A549 (cell line): Measurements from ENCODE around the gene IPO9. TPM values are rescaled to one million over a fixed set of nuclear protein-coding genes. Genes with fewer than 3 reads are reported as not detected.

Experiments
- ATAC-seq, 2 experiments: fragments of 200-7000 bp in 1 of 2; fragments of >200 bp in 1 of 2; cut with Nextera tagmentation in 1 of 2; cut with Tn5 transposase in 1 of 2; 3 replicates each; pipeline versions ENCODE4 v1.8.0 to v1.9.1; 2018 to 2020; ENCODE audit warnings: mild to moderate bottlenecking in 1 of 2, moderate library complexity in 1 of 2
- CTCF ChIA-PET: fragments of 300-600 bp; sonication (Branson Sonifier 250); formaldehyde crosslinking; extraction: SDS; loops from one replicate; lab custom pipeline; 2021; ENCODE audit warnings: antibody characterized with exemption, inconsistent platforms; lab: Yijun Ruan, JAX
- POLR2A ChIA-PET: fragments of 350-600 bp; formaldehyde crosslinking; extraction: SDS; loops from one replicate; lab custom pipeline; 2021; ENCODE audit warnings: antibody characterized with exemption, inconsistent platforms; lab: Yijun Ruan, JAX
- DNase-seq, 2 experiments: peaks; one replicate each; pipeline versions ENCODE4 v3.0.0 to v3.0.0-alpha.2; 2011 to 2016; ENCODE audit warnings: low read depth in 1 of 2, low spot score in 1 of 2
- FAIRE-seq: peaks from 2 replicates; lab custom pipeline; 2011; peaks lifted over from hg19 to GRCh38; lab: Jason Lieb, UNC
- H3K27ac ChIP-seq, 2 experiments: fragments of >200 bp; sonication (Bioruptor Twin); formaldehyde crosslinking; 3 replicates each; pipeline ENCODE4 v1.5.1; 2016 to 2017
- H3K4me1 ChIP-seq: fragments of >200 bp; sonication (Bioruptor Twin); formaldehyde crosslinking; 3 replicates; pipeline ENCODE4 v1.6.1; 2016
- H3K4me2 ChIP-seq: fragments of >200 bp; sonication (Bioruptor Twin); formaldehyde crosslinking; 3 replicates; pipeline ENCODE4 v1.6.1; 2016
- H3K4me3 ChIP-seq: fragments of >200 bp; sonication (Bioruptor Twin); formaldehyde crosslinking; 3 replicates; pipeline ENCODE4 v1.5.1; 2016
- H3K9me3 ChIP-seq: fragments of >200 bp; sonication (Bioruptor Twin); formaldehyde crosslinking; 3 replicates; pipeline ENCODE4 v1.6.1; 2016
- BHLHE40 ChIP-seq: IDR thresholded peaks from 2 replicates; pipeline ENCODE4 v1.6.1; 2012; ENCODE audit warnings: low read depth, low read length, inconsistent platforms
- ESRRA ChIP-seq: fragments of 150-350 bp; IDR thresholded peaks from 2 replicates; pipeline ENCODE4 v1.6.1; 2014; ENCODE audit warnings: mild to moderate bottlenecking, low read length, borderline replicate concordance
- FOSB ChIP-seq: fragments of 250-450 bp; sonication (Bioruptor Pico); IDR thresholded peaks from 2 replicates; pipeline ENCODE4 v1.5.0; 2020; ENCODE audit warnings: mild to moderate bottlenecking, moderate library complexity
- JUN ChIP-seq, 2 experiments: fragments of >200 bp; sonication (Bioruptor Twin); formaldehyde crosslinking; IDR thresholded peaks; 2 replicates in 1 of 2; 3 replicates in 1 of 2; pipeline ENCODE4 v1.6.1; 2016 to 2017
- PHF8 ChIP-seq: fragments of 200-600 bp; sonication (generic); IDR thresholded peaks from 2 replicates; pipeline ENCODE4 v1.6.1; 2016; ENCODE audit warnings: low read depth, mild to moderate bottlenecking, antibody characterized with exemption, moderate library complexity, borderline replicate concordance
- POLR2AphosphoS2 ChIP-seq: conservative IDR thresholded peaks from 2 replicates; pipeline ENCODE4 v1.6.1; 2012; ENCODE audit warnings: low read length, improper control_type of control experiment, inconsistent platforms
- REST ChIP-seq: fragments of 200-600 bp; sonication (generic); IDR thresholded peaks from 2 replicates; pipeline ENCODE4 v1.6.1; 2016; ENCODE audit warnings: antibody characterized with exemption, mild to moderate bottlenecking, moderate library complexity
- SMC3 ChIP-seq: fragments of >200 bp; sonication (Bioruptor Twin); formaldehyde crosslinking; IDR thresholded peaks from 3 replicates; pipeline ENCODE4 v1.6.1; 2018; ENCODE audit warnings: inconsistent platforms
- ZFP36 ChIP-seq: fragments of 450-650 bp; IDR thresholded peaks from 2 replicates; pipeline ENCODE4 v1.6.1; 2014; ENCODE audit warnings: borderline replicate concordance; ENCODE audit not compliant: partially characterized antibody
- ZNF302 ChIP-seq: fragments of 250-450 bp; sonication (Bioruptor Pico); IDR thresholded peaks from 2 replicates; pipeline ENCODE4 v1.9.0; 2021; ENCODE audit warnings: inconsistent platforms, mild to moderate bottlenecking, moderate library complexity
- WGBS: methylation state at CpG from one replicate; pipeline ENCODE4 v1.1.6; 2017; ENCODE audit errors: missing lambda C conversion rate; 5-methylcytosine and 5-hydroxymethylcytosine counted together
- polyA plus RNA-seq, 4 experiments: library from polyadenylated mRNA; depleted of rRNA in 3 of 4; stranded (reverse); fragments of >200 nt; fragmentation: RNase III in 1 of 4; extraction: RNeasy Plus Mini Kit Qiagen cat#74134 plus additional on column Dnase treatment in 1 of 4; gene quantifications; 2 replicates in 3 of 4; 3 replicates in 1 of 4; pipeline ENCODE4 v1.2.3, GENCODE V29; 2011 to 2017
- small RNA-seq, 6 experiments: library from RNA; depleted of rRNA; stranded (forward); fragments of <200 nt; gene quantifications; one replicate each; pipeline ENCODE3, GENCODE V24; 2012

The IPO9 gene
- polyA plus RNA-seq, 2 of the 4 experiments (the other 2 are of a cell fraction) = 40.1 to 77.5 TPM

GRCh38 chr1:201930803-201931202 is 101.8 kb downstream of the IPO9 start:
- POLR2A ChIA-PET = no interaction called here
- Histone ChIP-seq H3K9me3 (no peaks in the 10 kb centered on the region), H3K4me3 (no peak overlapping the region), H3K27ac (no peak overlapping the region), H3K4me2 (no peak overlapping the region), H3K4me1 (no peaks in the 10 kb centered on the region)
- no peak for TF ChIP-seq SMC3
- TF ChIP-seq JUN (IDR thresholded peaks at IDR 0.05) = no peak
- no peak for TF ChIP-seq REST
- no peak for TF ChIP-seq ZFP36
- no peak for TF ChIP-seq PHF8
- TF ChIP-seq ZNF302 (CRISPR knock-in tag) = no peak
- no peak for TF ChIP-seq ESRRA
- TF ChIP-seq BHLHE40 = no peak
- no peak for TF ChIP-seq POLR2AphosphoS2
- TF ChIP-seq FOSB (CRISPR knock-in tag) = no peak
- FAIRE-seq (no peak), DNase-seq (no peak), ATAC-seq (no peak)
- WGBS = 63% methylated on average over 5 of the region's 5 CpGs
- CTCF ChIA-PET = interaction anchor here (0.9 to 1.5 kb wide), 5 partner anchors 10 to 42 kb away, joined by 3 to 6 read pairs (median 3); no protein-coding TSS in a partner anchor

Small RNA genes within 50 kb of the gene (small RNA-seq; reads per million reads assigned to genes)
- gene MIR1231 = 0 reads per million in 6 experiments
- gene MIR6739 = 0 to 2.8 (median 0.04) reads per million in 6 experiments

Other genes starting within 250 kb of the IPO9 start
- 10.0 and 13.8 TPM in 2 replicates for gene SHISA4, start 59.7 kb downstream of the IPO9 start, polyA plus RNA-seq (2011; rRNA removed)
- 10.6 to 15.0 TPM (median 14.4 TPM) in 3 replicates for gene SHISA4, start 59.7 kb downstream of the IPO9 start, polyA plus RNA-seq (2017; fragmentation: RNase III; extraction: RNeasy Plus Mini Kit Qiagen cat#74134 plus additional on column Dnase treatment)
- 0.03 TPM in 1 of 2 replicates, not detected in the other for gene LMOD1, start 117.4 kb downstream of the IPO9 start, polyA plus RNA-seq (2011; rRNA removed)
- not detected in 3 replicates for gene LMOD1, start 117.4 kb downstream of the IPO9 start, polyA plus RNA-seq (2017; fragmentation: RNase III; extraction: RNeasy Plus Mini Kit Qiagen cat#74134 plus additional on column Dnase treatment)
- 96.2 and 127 TPM in 2 replicates for gene TIMM17A, start 126.3 kb downstream of the IPO9 start, polyA plus RNA-seq (2011; rRNA removed)
- gene TIMM17A, start 126.3 kb downstream of the IPO9 start, polyA plus RNA-seq (2017; fragmentation: RNase III; extraction: RNeasy Plus Mini Kit Qiagen cat#74134 plus additional on column Dnase treatment) = 133 to 142 TPM (median 134 TPM) in 3 replicates
- 80.4 and 87.6 TPM in 2 replicates for gene RNPEP, start 153.5 kb downstream of the IPO9 start, polyA plus RNA-seq (2011; rRNA removed)
- 61.3 to 71.1 TPM (median 69.8 TPM) in 3 replicates for gene RNPEP, start 153.5 kb downstream of the IPO9 start, polyA plus RNA-seq (2017; fragmentation: RNase III; extraction: RNeasy Plus Mini Kit Qiagen cat#74134 plus additional on column Dnase treatment)
- 334 and 365 TPM in 2 replicates for gene ELF3, start 181.4 kb downstream of the IPO9 start, polyA plus RNA-seq (2011; rRNA removed)
- gene ELF3, start 181.4 kb downstream of the IPO9 start, polyA plus RNA-seq (2017; fragmentation: RNase III; extraction: RNeasy Plus Mini Kit Qiagen cat#74134 plus additional on column Dnase treatment) = 138 to 180 TPM (median 179 TPM) in 3 replicates